ENCODE results near the gene TTC3.

TTC3 gene

DNA sequence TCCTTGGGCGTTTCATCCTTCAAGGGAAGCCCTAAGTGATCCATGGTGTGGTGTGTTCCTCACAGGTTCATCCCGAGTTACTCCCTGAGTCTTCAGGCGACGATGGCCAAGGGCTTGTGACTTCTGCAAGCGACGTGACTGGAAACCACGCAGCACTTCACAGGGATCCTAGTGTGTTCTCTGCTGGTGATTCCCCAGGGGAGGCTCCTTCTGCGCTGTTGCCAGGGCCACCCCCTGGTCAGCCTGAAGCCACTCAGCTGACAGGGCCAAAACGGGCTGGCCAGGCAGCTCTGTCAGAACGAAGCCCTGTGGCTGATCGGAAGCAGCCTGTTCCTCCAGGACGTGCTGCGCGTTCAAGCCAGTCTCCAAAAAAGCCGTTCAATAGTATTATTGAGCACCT lies 122.6 kb downstream of the TTC3 start:
- DNase-seq (ENCODE audit: extremely low read depth, low read depth) = no peak
- no peak for TF ChIP-seq CTCF (IDR thresholded peaks at IDR 0.05; ENCODE audit: low read depth, low read length)

DNA sequence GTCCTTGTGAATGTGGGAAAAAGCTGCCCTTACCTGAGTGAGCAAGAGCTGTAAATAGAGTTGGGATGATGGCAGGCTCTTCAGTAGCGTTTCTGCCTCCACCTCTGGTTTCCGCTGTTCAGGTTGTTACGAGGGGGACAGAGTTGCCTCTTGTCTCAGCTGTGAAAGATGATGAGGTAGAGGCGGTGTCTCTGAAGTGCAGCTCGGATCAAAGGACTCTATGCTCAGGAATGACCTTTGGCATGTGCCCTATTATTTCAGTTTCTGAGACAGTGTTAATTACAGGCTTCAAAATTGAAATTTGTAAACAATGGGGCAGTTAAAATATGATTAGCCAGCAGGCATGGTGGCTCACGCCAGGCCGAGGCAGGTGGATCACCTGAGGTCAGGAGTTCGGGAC lies 123.8 kb downstream of the TTC3 start:
- TF ChIP-seq CTCF (IDR thresholded peaks at IDR 0.05; ENCODE audit: low read depth, low read length) = no peak
- no peak for DNase-seq (ENCODE audit: extremely low read depth, low read depth)

DNA sequence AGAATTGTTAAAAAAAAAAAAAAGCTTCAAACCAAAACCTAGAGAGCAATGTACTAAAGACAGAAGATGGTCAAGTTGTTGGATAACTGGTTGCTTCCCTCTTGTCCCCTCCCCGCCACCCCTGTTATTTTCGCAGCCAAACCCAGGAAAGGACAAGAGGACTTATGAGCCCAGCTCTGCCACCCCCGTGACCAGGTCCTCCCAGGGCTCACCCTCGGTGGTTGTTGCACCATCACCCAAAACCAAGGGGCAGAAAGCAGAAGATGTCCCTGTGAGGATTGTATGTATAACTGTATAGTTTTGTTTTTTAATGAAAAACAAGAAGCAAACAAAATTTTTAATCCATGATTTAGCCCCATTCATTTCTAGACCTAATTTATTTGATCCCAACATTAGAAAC lies 124.7 kb downstream of the TTC3 start:
- DNase-seq (ENCODE audit: extremely low read depth, low read depth) = no peak
- TF ChIP-seq CTCF (IDR thresholded peaks at IDR 0.05; ENCODE audit: low read depth, low read length) = no peak

DNA sequence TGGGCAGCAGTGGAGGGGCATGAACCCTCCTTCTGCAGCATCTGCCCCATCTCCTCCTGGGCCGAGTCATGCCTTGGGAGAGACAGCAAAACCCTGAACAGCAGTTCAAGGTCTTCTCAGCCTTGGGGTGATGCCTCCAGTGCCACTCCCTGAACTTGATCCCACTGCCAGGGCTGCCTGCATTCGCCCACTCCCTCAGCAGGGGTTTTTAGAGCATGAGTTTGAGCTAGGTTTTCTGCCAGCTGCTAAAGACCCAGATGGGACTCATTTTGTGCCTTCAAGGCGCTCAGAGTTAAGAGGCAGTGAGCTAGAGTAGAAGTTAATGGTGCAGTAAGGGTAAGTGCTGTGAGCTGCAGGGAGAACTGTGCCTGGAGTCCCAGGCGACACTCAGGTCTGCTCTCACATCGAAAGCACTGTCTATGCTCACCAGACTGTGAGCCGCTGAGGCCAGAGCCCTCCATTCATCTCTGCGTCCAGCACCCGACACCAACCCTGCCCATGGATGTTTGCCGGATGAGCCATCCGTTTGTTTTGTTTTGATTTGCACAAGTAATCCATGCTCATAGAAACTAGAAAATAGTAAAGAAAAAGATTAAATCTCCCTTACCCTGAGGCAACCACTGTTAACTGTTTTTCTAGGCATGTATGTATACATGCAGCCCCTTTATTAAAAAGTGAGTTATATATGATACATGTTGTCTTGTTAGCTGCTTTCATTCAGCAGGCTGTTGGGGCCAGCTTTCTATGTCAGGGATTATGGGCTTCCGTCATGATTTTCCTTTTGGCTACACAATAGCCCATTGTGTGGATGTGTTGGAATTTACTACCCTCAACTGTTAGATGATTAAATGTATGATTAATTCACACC lies 126.2 kb downstream of the TTC3 start:
- no peak for DNase-seq (ENCODE audit: extremely low read depth, low read depth)

GRCh38 chr21:37200641-37201480 lies 127.8 kb downstream of the TTC3 start:
- no peak for DNase-seq (ENCODE audit: extremely low read depth, low read depth)
- TF ChIP-seq CTCF (IDR thresholded peaks at IDR 0.05; ENCODE audit: low read depth, low read length) = no peak

More for the DNA sequence above, 126.2 kb downstream of the TTC3 start:
- TF ChIP-seq CTCF (IDR thresholded peaks at IDR 0.05; ENCODE audit: low read depth, low read length) = no peak

GRCh38 chr21:37202221-37203110 lies 129.4 kb downstream of the TTC3 start:
- no peak for TF ChIP-seq CTCF (IDR thresholded peaks at IDR 0.05; ENCODE audit: low read depth, low read length)
- no peak for DNase-seq (ENCODE audit: extremely low read depth, low read depth)

Data from AG09319 (cell line).